Lower lobe of right lung (tissue), 2 donors: ENCODE measurements around the gene EPC2. TPM values are rescaled to one million over a fixed set of nuclear protein-coding genes. Genes with fewer than 3 reads are reported as not detected.

Source experiments
- ATAC-seq, 2 donors: fragments of 200-7000 bp; cut with Tn5 transposase; one replicate each; pipeline ENCODE4 v1.9.1; 2020 to 2022; ENCODE audit warnings: mild to moderate bottlenecking in 2 of 2, moderate library complexity in 2 of 2
- DNase-seq: peaks from one replicate; pipeline ENCODE4 v3.0.0-alpha.2; 2020
- H3K27ac ChIP-seq: fragments of 200-600 bp; one replicate; pipeline ENCODE4 v1.8.0; 2022
- H3K27me3 ChIP-seq: fragments of 200-600 bp; one replicate; pipeline ENCODE4 v1.8.0; 2022; ENCODE audit warnings: low read depth
- H3K36me3 ChIP-seq: fragments of 200-600 bp; one replicate; pipeline ENCODE4 v1.8.0; 2022; ENCODE audit warnings: mild to moderate bottlenecking
- H3K4me1 ChIP-seq: fragments of 200-600 bp; one replicate; pipeline ENCODE4 v1.8.0; 2022
- H3K4me3 ChIP-seq: fragments of 200-600 bp; one replicate; pipeline ENCODE4 v1.8.0; 2022; ENCODE audit warnings: mild to moderate bottlenecking
- H3K9me3 ChIP-seq: fragments of 200-600 bp; one replicate; pipeline ENCODE4 v1.8.0; 2022
- CTCF ChIP-seq: fragments of 200-600 bp; IDR thresholded peaks from one replicate; pipeline ENCODE4 v1.8.0; 2022; ENCODE audit warnings: antibody characterized with exemption, mild to moderate bottlenecking
- intact Hi-C: fragments of 100-400 bp; cut with DNase I; formaldehyde crosslinking; loops from one replicate; pipeline ENCODE4 v1.11.0; 2022
- total RNA-seq: library from RNA; stranded (reverse); fragmentation: NEBNext Ultra II Directional; extraction: Animal tissue kit (Norgen Biotek cat#: 25700); gene quantifications from one replicate; pipeline ENCODE4 v1.2.1, GENCODE V29; 2021
- donor health status: DM: no; HTN: yes; CAD: no; lungs with severe emphysema.

The EPC2 gene
- total RNA-seq, 1 donor from 2014 or later, result 36.8 TPM

DNA sequence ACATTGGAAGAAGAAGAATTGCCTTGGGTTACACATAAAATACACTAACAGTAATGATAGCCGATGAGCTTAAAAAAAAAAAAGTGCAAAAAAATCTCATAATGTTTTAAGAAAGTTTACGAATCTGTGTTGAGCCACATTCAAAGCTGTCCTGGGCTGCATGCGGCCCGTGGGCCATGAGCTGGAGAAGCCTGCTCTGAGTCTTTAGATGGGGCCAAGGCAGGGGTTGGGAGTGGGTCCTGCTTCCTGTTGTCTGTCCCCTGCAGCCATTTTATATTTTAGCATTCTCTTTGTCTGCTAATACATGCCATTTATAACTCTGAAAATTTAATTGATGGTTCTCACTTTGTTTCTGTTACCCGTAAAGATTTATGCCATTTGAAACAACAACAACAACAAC lies 93.2 kb downstream of the EPC2 start:
- Histone ChIP-seq H3K9me3 (no peaks in the 10 kb centered on the region), H3K4me3 (no peak overlapping the region), H3K27ac (no peak overlapping the region), H3K36me3 (no peaks in the 10 kb centered on the region), H3K27me3 (no peaks in the 10 kb centered on the region), H3K4me1 (no peaks in the 10 kb centered on the region)
- ATAC-seq (no peak), DNase-seq (no peak)
- TF ChIP-seq CTCF, result no peak
- intact Hi-C loops, result no loop called here

DNA sequence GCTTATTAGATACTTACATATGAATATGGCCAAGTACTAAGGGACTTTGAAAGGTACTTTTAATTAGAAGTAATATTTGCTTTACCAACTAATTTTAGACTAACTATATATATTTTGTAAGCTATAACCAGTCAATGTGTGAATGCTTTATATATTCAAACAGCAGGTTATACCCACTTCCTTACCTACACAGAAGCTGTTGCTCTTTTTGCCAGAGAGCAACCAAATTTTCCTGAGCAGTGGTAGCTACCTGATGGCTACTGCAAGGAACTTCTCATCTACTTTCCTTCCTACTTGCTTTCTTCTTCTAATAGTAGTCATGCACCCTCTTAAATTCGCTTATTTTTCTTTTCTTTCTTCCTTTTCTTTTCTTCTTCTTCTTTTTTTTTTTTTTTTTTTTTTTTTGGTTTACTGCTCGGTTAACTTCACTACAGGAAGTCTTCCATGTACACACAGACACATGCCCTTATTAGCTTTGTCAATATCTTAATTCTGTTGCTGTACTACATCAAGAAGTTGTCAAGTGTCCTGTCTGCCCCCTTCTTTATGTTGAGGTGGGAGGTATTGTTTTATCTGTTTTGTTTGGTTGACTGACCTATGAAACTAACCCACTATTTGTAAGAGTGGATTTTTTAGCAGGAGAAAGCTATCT lies 95.0 kb downstream of the EPC2 start:
- DNase-seq, result no peak
- TF ChIP-seq CTCF, result no peak

DNA sequence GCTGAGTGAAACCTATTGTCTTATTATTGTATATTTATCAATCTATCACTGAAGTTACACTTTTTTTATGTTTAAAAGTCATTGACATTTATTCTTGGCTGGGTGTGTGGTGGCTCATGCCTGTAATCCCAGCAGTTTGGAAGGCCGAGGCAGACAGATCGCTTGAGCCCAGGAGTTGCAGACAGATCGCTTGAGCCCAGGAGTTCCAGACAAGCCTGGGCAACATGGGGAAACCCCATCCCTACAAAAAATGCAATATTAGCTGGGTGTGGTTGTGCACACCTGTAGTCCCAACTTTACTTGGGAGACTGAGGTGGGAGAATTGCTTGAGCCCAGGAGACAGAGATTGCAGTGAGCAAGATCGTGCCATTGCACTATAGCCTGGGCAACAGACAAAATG lies 97.8 kb downstream of the EPC2 start:
- Histone ChIP-seq H3K4me1 (no peaks in the 10 kb centered on the region), H3K27ac (no peak overlapping the region), H3K36me3 (no peaks in the 10 kb centered on the region), H3K27me3 (no peaks in the 10 kb centered on the region), H3K9me3 (no peaks in the 10 kb centered on the region), H3K4me3 (no peak overlapping the region)
- TF ChIP-seq CTCF, result no peak
- no peak for ATAC-seq
- DNase-seq, result no peak
- intact Hi-C loops, result no loop called here

More for the DNA sequence above, 95.0 kb downstream of the EPC2 start:
- intact Hi-C loops, result no loop called here
- H3K27me3 ChIP-seq, result no peaks in the 10 kb centered on the region
- ATAC-seq, result no peak
- no peak overlapping the region for H3K4me3 ChIP-seq
- no peaks in the 10 kb centered on the region for H3K9me3 ChIP-seq
- H3K4me1 ChIP-seq, result no peaks in the 10 kb centered on the region
- no peaks in the 10 kb centered on the region for H3K36me3 ChIP-seq
- no peak overlapping the region for H3K27ac ChIP-seq

GRCh38 chr2:148745151-148745851 lies 100.8 kb downstream of the EPC2 start:
- Histone ChIP-seq H3K27ac (no peak overlapping the region), H3K4me1 (no peaks in the 10 kb centered on the region), H3K9me3 (no peaks in the 10 kb centered on the region), H3K36me3 (no peaks in the 10 kb centered on the region), H3K27me3 (no peaks in the 10 kb centered on the region), H3K4me3 (no peak overlapping the region)
- no peak for TF ChIP-seq CTCF
- intact Hi-C loops, result no loop called here
- ATAC-seq, result no peak
- no peak for DNase-seq

DNA sequence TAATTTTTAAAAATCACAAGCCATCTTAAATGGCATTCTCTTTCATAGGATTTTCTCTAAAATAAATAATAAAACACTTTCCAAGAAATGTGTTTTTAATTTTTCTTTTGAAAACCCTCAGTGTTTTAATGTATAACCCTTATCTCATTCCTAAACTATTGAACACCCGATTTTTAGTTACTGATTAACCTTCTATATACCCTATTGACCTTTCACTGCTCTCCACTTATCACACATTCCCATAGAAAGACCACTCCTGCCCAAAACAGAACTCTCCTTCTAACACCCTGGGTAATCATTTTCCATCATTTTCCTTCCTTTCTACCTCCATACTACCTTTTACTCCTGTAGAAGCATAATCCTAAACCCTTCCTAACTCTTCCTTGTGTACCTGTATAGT lies 102.4 kb downstream of the EPC2 start:
- Histone ChIP-seq H3K27me3 (no peaks in the 10 kb centered on the region), H3K9me3 (no peaks in the 10 kb centered on the region), H3K4me1 (no peaks in the 10 kb centered on the region), H3K27ac (no peak overlapping the region), H3K36me3 (no peaks in the 10 kb centered on the region), H3K4me3 (no peak overlapping the region)
- intact Hi-C loops, result no loop called here
- DNase-seq (no peak), ATAC-seq (no peak)
- no peak for TF ChIP-seq CTCF
